ENCODE data around the gene ARHGEF33. TPM values are rescaled to one million over a fixed set of nuclear protein-coding genes. Genes with fewer than 3 reads are reported as not detected.

The ARHGEF33 gene
- total and polyA plus RNA-seq, 3 experiments from 2014 or later = 0.22 to 0.39 TPM; not detected in 1

- Mint-ChIP-seq H3K4me1 (peaks cover 34 to 38% (median 34%) of the 10 kb centered on the region in 3 donors), H3K36me3 (peaks cover 11 to 17% (median 15%) of the 10 kb centered on the region in 3 donors), H3K27me3 (no peaks in the 10 kb centered on the region), H3K9me3 (peaks cover 2 to 12% (median 4%) of the 10 kb centered on the region in 5 donors), H3K27ac (peak overlapping the region; percentile 91 to 100 (median 98)), H3K4me3 (peak overlapping the region; percentile 85 to 99 (median 96))
- Histone ChIP-seq H3K27ac (ENCODE audit: low read depth, low read length) (peak overlapping the region; percentile 89), H3K36me3 (ENCODE audit: insufficient read depth, low read length) (no peaks in the 10 kb centered on the region), H3K27me3 (ENCODE audit: insufficient read depth, low read length, poor library complexity, severe bottlenecking) (no peaks in the 10 kb centered on the region), H3K4me3 (ENCODE audit: low read length) (peak overlapping the region; percentile 99), H3K9me3 (ENCODE audit: low read length) (no peaks in the 10 kb centered on the region), H3K4me1 (ENCODE audit: insufficient read depth, low read length) (peaks cover 16% of the 10 kb centered on the region)
- POLR2A ChIA-PET = no interaction called here
- CTCF ChIA-PET = no interaction called here
- DNase-seq = no peak
These were observed 14.5 kb upstream of the ARHGEF33 start for GRCh38 chr2:38875227-38875575.

- H3K27ac Mint-ChIP-seq = peak within 1 kb of the TSS; percentile 91 to 100 (median 98)
- peak; percentile 70 to 87 (median 77) for DNase-seq
- Histone ChIP-seq H3K4me1 (ENCODE audit: insufficient read depth, low read length) (peaks cover 16% of the 10 kb centered on the region), H3K27me3 (ENCODE audit: insufficient read depth, low read length, poor library complexity, severe bottlenecking) (no peaks in the 10 kb centered on the region), H3K27ac (ENCODE audit: low read depth, low read length) (peak within 1 kb of the TSS; percentile 89), H3K4me3 (ENCODE audit: low read length) (peak within 1 kb of the TSS; percentile 99), H3K36me3 (ENCODE audit: insufficient read depth, low read length) (no peaks in the 10 kb centered on the region), H3K9me3 (ENCODE audit: low read length) (no peaks in the 10 kb centered on the region)
- peak within 1 kb of the TSS; percentile 85 to 99 (median 96) for H3K4me3 Mint-ChIP-seq
- ChIA-PET CTCF (interaction anchor here (1.4 kb wide), 1 partner anchor 34 kb away, joined by 5 read pairs; no protein-coding TSS in a partner anchor), POLR2A (interaction anchor here (0.9 kb wide), 1 partner anchor 125 kb away, joined by 4 read pairs; the partner anchor contains the start of gene SRSF7)
- H3K36me3 Mint-ChIP-seq = peaks cover 10 to 15% (median 12%) of the 10 kb centered on the region in 3 donors
- peaks cover 34 to 38% (median 34%) of the 10 kb centered on the region in 3 donors for H3K4me1 Mint-ChIP-seq
- peaks cover 0 to 11% (median 2%) of the 10 kb centered on the region in 5 donors for H3K9me3 Mint-ChIP-seq
- no peaks in the 10 kb centered on the region for H3K27me3 Mint-ChIP-seq
These were observed 13.9 kb upstream of the ARHGEF33 start, which contains the start of the genes DHX57 and MORN2 for GRCh38 chr2:38875576-38876367. Gene DHX57 (minus strand): TSS chr2:38875934. CDS start chr2:38868405, 7,529 bp downstream. Gene MORN2 (plus strand): TSS chr2:38875976.

- Mint-ChIP-seq H3K4me1 (peaks cover 33 to 38% (median 34%) of the 10 kb centered on the region in 3 donors), H3K9me3 (peaks cover 0 to 6% (median 2%) of the 10 kb centered on the region in 5 donors), H3K4me3 (peak overlapping the region; percentile 85 to 99 (median 96)), H3K27me3 (no peaks in the 10 kb centered on the region), H3K36me3 (peaks cover 10 to 14% (median 11%) of the 10 kb centered on the region in 3 donors), H3K27ac (peak overlapping the region; percentile 91 to 100 (median 98))
- Histone ChIP-seq H3K27ac (ENCODE audit: low read depth, low read length) (peak overlapping the region; percentile 89), H3K27me3 (ENCODE audit: insufficient read depth, low read length, poor library complexity, severe bottlenecking) (no peaks in the 10 kb centered on the region), H3K9me3 (ENCODE audit: low read length) (no peaks in the 10 kb centered on the region), H3K4me1 (ENCODE audit: insufficient read depth, low read length) (peaks cover 16% of the 10 kb centered on the region), H3K4me3 (ENCODE audit: low read length) (peak overlapping the region; percentile 99), H3K36me3 (ENCODE audit: insufficient read depth, low read length) (no peaks in the 10 kb centered on the region)
- ChIA-PET CTCF (interaction anchor here (1.4 kb wide), 1 partner anchor 35 kb away, joined by 5 read pairs; no protein-coding TSS in a partner anchor), POLR2A (interaction anchor here (0.9 kb wide), 1 partner anchor 126 kb away, joined by 4 read pairs; the partner anchor contains the start of gene SRSF7)
- DNase-seq = no peak
These were observed 13.3 kb upstream of the ARHGEF33 start for GRCh38 chr2:38876407-38876806.

GRCh38 chr2:38886063-38886462, 3.6 kb upstream of the ARHGEF33 start:
- H3K4me1 ChIP-seq (ENCODE audit: insufficient read depth, low read length) = no peaks in the 10 kb centered on the region
- CTCF ChIA-PET = no interaction called here
- Mint-ChIP-seq H3K27ac (no peak overlapping the region), H3K4me1 (no peaks in the 10 kb centered on the region), H3K36me3 (peaks cover 0 to 2% (median 0%) of the 10 kb centered on the region in 3 donors), H3K4me3 (no peak overlapping the region), H3K9me3 (no peaks in the 10 kb centered on the region), H3K27me3 (peaks cover 0 to 2% of the 10 kb centered on the region in 2 donors)
- no peaks in the 10 kb centered on the region for H3K9me3 ChIP-seq (ENCODE audit: low read length)
- no peak overlapping the region for H3K4me3 ChIP-seq (ENCODE audit: low read length)
- POLR2A ChIA-PET = no interaction called here
- no peak for DNase-seq
- no peak overlapping the region for H3K27ac ChIP-seq (ENCODE audit: low read depth, low read length)
- no peaks in the 10 kb centered on the region for H3K36me3 ChIP-seq (ENCODE audit: insufficient read depth, low read length)
- H3K27me3 ChIP-seq (ENCODE audit: insufficient read depth, low read length, poor library complexity, severe bottlenecking) = no peaks in the 10 kb centered on the region

- no peak for DNase-seq
- CTCF ChIA-PET = no interaction called here
- no peak overlapping the region for H3K4me3 ChIP-seq (ENCODE audit: low read length)
- H3K9me3 ChIP-seq (ENCODE audit: low read length) = no peaks in the 10 kb centered on the region
- no peak overlapping the region for H3K4me3 Mint-ChIP-seq
- H3K4me1 Mint-ChIP-seq = no peaks in the 10 kb centered on the region
- H3K9me3 Mint-ChIP-seq = no peaks in the 10 kb centered on the region
- no peaks in the 10 kb centered on the region for H3K36me3 ChIP-seq (ENCODE audit: insufficient read depth, low read length)
- H3K27me3 ChIP-seq (ENCODE audit: insufficient read depth, low read length, poor library complexity, severe bottlenecking) = no peaks in the 10 kb centered on the region
- POLR2A ChIA-PET = no interaction called here
- no peak overlapping the region for H3K27ac ChIP-seq (ENCODE audit: low read depth, low read length)
- no peak overlapping the region for H3K27ac Mint-ChIP-seq
- H3K36me3 Mint-ChIP-seq = no peaks in the 10 kb centered on the region
- peaks cover 0 to 2% of the 10 kb centered on the region in 2 donors for H3K27me3 Mint-ChIP-seq
- no peaks in the 10 kb centered on the region for H3K4me1 ChIP-seq (ENCODE audit: insufficient read depth, low read length)
These were observed 2.3 kb upstream of the ARHGEF33 start for GRCh38 chr2:38887347-38887746.

GRCh38 chr2:38887902-38888554, 1.6 kb upstream of the ARHGEF33 start:
- Mint-ChIP-seq H3K9me3 (no peaks in the 10 kb centered on the region), H3K36me3 (no peaks in the 10 kb centered on the region), H3K27ac (no peak overlapping the region), H3K27me3 (peaks cover 0 to 2% of the 10 kb centered on the region in 2 donors), H3K4me1 (no peaks in the 10 kb centered on the region), H3K4me3 (no peak overlapping the region)
- Histone ChIP-seq H3K27me3 (ENCODE audit: insufficient read depth, low read length, poor library complexity, severe bottlenecking) (no peaks in the 10 kb centered on the region), H3K4me3 (ENCODE audit: low read length) (no peak overlapping the region), H3K36me3 (ENCODE audit: insufficient read depth, low read length) (no peaks in the 10 kb centered on the region), H3K4me1 (ENCODE audit: insufficient read depth, low read length) (no peaks in the 10 kb centered on the region), H3K27ac (ENCODE audit: low read depth, low read length) (no peak overlapping the region), H3K9me3 (ENCODE audit: low read length) (no peaks in the 10 kb centered on the region)
- CTCF ChIA-PET = no interaction called here
- POLR2A ChIA-PET = no interaction called here
- DNase-seq = no peak

GRCh38 chr2:38889045-38889444, 630 bp upstream of the ARHGEF33 start:
- ChIA-PET POLR2A (no interaction called here), CTCF (no interaction called here)
- H3K36me3 ChIP-seq (ENCODE audit: insufficient read depth, low read length) = no peaks in the 10 kb centered on the region

GRCh38 chr2:38892819-38893218, 3.1 kb downstream of the ARHGEF33 start:
- Histone ChIP-seq H3K27ac (ENCODE audit: low read depth, low read length) (no peak overlapping the region), H3K27me3 (ENCODE audit: insufficient read depth, low read length, poor library complexity, severe bottlenecking) (no peaks in the 10 kb centered on the region), H3K36me3 (ENCODE audit: insufficient read depth, low read length) (no peaks in the 10 kb centered on the region), H3K4me1 (ENCODE audit: insufficient read depth, low read length) (no peaks in the 10 kb centered on the region), H3K4me3 (ENCODE audit: low read length) (no peak overlapping the region), H3K9me3 (ENCODE audit: low read length) (no peaks in the 10 kb centered on the region)
- ChIA-PET CTCF (interaction anchor here (0.7 kb wide), 1 partner anchor 11 kb away, joined by 3 read pairs; no protein-coding TSS in a partner anchor), POLR2A (no interaction called here)
- DNase-seq = no peak
- H3K27me3 Mint-ChIP-seq = peaks cover 2 to 5% of the 10 kb centered on the region in 2 donors
- no peaks in the 10 kb centered on the region for H3K9me3 Mint-ChIP-seq
- H3K4me3 Mint-ChIP-seq = no peak overlapping the region
- H3K36me3 Mint-ChIP-seq = no peaks in the 10 kb centered on the region
- H3K4me1 Mint-ChIP-seq = no peaks in the 10 kb centered on the region
- no peak overlapping the region for H3K27ac Mint-ChIP-seq

More at GRCh38 chr2:38889045-38889444, 630 bp upstream of the ARHGEF33 start:
- Mint-ChIP-seq H3K27ac (no peak overlapping the region), H3K9me3 (no peaks in the 10 kb centered on the region), H3K27me3 (peaks cover 0 to 2% of the 10 kb centered on the region in 2 donors), H3K36me3 (no peaks in the 10 kb centered on the region), H3K4me1 (no peaks in the 10 kb centered on the region), H3K4me3 (no peak overlapping the region)
- Histone ChIP-seq H3K4me1 (ENCODE audit: insufficient read depth, low read length) (no peaks in the 10 kb centered on the region), H3K27ac (ENCODE audit: low read depth, low read length) (no peak overlapping the region), H3K4me3 (ENCODE audit: low read length) (no peak overlapping the region), H3K9me3 (ENCODE audit: low read length) (no peaks in the 10 kb centered on the region), H3K27me3 (ENCODE audit: insufficient read depth, low read length, poor library complexity, severe bottlenecking) (no peaks in the 10 kb centered on the region)
- no peak for DNase-seq
